ENCODE measurements around the gene ITGBL1. TPM values are rescaled to one million over a fixed set of nuclear protein-coding genes. Genes with fewer than 3 reads are reported as not detected.

ITGBL1 gene
- total RNA-seq, 2 experiments from 2014 or later, result not detected

DNA sequence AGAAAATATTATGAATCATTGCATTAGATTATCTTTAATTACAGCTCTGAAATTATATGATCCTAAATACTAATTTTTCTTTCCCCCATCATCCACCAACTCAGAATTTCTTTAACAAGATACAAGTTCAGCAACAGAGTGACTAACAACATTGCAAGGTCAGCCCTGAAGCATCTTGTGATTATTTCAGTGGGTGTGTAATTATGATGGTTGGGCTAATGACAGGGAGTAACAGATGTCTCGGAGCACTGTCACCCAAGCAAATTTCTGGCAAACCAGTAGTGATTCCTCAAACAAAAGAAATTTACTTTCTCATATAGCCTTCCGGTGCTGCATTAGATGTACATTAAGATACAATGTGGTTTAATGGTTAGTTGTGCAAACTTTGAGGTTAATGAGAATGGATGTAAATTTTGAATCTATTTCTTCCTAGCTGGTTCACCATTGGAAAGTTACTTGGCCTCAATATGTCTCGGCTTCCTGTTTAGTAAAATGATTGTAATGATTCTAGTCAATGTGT lies 238.9 kb downstream of the ITGBL1 start:
- H3K27ac Mint-ChIP-seq, result no peak overlapping the region
- no peak for ATAC-seq (ENCODE audit: poor library complexity)
- TF ChIP-seq, protein P1, sequence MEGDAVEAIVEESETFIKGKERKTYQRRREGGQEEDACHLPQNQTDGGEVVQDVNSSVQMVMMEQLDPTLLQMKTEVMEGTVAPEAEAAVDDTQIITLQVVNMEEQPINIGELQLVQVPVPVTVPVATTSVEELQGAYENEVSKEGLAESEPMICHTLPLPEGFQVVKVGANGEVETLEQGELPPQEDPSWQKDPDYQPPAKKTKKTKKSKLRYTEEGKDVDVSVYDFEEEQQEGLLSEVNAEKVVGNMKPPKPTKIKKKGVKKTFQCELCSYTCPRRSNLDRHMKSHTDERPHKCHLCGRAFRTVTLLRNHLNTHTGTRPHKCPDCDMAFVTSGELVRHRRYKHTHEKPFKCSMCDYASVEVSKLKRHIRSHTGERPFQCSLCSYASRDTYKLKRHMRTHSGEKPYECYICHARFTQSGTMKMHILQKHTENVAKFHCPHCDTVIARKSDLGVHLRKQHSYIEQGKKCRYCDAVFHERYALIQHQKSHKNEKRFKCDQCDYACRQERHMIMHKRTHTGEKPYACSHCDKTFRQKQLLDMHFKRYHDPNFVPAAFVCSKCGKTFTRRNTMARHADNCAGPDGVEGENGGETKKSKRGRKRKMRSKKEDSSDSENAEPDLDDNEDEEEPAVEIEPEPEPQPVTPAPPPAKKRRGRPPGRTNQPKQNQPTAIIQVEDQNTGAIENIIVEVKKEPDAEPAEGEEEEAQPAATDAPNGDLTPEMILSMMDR (IDR thresholded peaks at IDR 0.05), result no peak
- no peak overlapping the region for H3K4me3 Mint-ChIP-seq
- peaks cover 5% of the 10 kb centered on the region for H3K27me3 Mint-ChIP-seq
- H3K9me3 ChIP-seq (ENCODE audit: control insufficient read depth in 1 of 2, insufficient read depth in 1 of 2, low read length in 2 of 2), result no peaks in the 10 kb centered on the region
- DNase-seq, result no peak
- no peak overlapping the region for H3K4me3 ChIP-seq (ENCODE audit: low read length)
- POLR2A ChIA-PET, result no interaction called here
- H3K36me3 ChIP-seq (ENCODE audit: insufficient read depth, low read length), result no peaks in the 10 kb centered on the region
- H3K36me3 Mint-ChIP-seq (ENCODE audit: low read depth), result no peaks in the 10 kb centered on the region
- intact Hi-C loops (cut with DNase I, micrococcal nuclease), result no loop called here
- H3K27me3 ChIP-seq (ENCODE audit: control insufficient read depth in 1 of 2, insufficient read depth in 2 of 2, low read length in 2 of 2), result peaks cover 0 to 4% of the 10 kb centered on the region in 2 experiments
- no peaks in the 10 kb centered on the region for H3K9me3 Mint-ChIP-seq
- no peak overlapping the region for H3K27ac ChIP-seq (ENCODE audit: low read depth in 1 of 2, low read length in 2 of 2)
- CTCF ChIA-PET, result no interaction called here
- H3K4me1 ChIP-seq (ENCODE audit: insufficient read depth, low read length), result no peaks in the 10 kb centered on the region
- no peaks in the 10 kb centered on the region for H3K4me1 Mint-ChIP-seq (ENCODE audit: low read depth)

DNA sequence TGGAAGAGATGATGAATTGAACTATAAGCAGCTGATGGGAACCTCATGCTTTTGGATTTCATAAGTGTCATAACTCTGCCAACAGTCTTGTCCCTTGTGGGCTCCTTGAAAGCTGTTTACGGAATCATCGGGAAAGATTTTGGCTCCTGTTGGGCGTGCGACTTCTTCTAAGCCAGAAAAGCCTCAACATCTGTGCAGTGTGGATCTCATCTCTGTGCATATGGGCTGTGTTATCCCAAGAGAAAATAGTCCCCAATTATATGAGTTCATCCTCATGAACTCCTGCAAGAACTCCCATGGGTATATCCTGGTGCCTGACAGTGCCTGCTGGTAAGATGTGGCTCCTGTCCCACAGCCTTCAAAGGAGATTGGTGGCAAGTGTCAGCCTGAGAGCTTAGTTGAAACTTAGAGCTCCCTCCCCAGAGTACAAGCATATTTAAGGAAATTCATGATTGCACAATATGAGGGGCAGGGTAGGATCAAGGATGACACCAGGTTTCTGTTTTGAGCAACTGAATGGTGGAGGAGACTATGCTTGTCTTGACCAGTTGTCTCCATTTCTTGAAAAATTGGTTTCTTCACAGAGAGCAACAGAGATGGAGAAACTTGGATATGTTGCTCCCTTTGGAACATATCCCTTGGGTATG lies 243.5 kb downstream of the ITGBL1 start:
- no peak overlapping the region for H3K27ac ChIP-seq (ENCODE audit: low read depth in 1 of 2, low read length in 2 of 2)
- Mint-ChIP-seq H3K9me3 (no peaks in the 10 kb centered on the region), H3K27me3 (no peaks in the 10 kb centered on the region), H3K4me1 (ENCODE audit: low read depth) (no peaks in the 10 kb centered on the region), H3K36me3 (ENCODE audit: low read depth) (no peaks in the 10 kb centered on the region), H3K4me3 (no peak overlapping the region), H3K27ac (no peak overlapping the region)
- no peaks in the 10 kb centered on the region for H3K9me3 ChIP-seq (ENCODE audit: control insufficient read depth in 1 of 2, insufficient read depth in 1 of 2, low read length in 2 of 2)
- H3K4me1 ChIP-seq (ENCODE audit: insufficient read depth, low read length), result no peaks in the 10 kb centered on the region
- no peaks in the 10 kb centered on the region for H3K27me3 ChIP-seq (ENCODE audit: control insufficient read depth in 1 of 2, insufficient read depth in 2 of 2, low read length in 2 of 2)
- no peaks in the 10 kb centered on the region for H3K36me3 ChIP-seq (ENCODE audit: insufficient read depth, low read length)
- ChIA-PET POLR2A (no interaction called here), CTCF (no interaction called here)
- no peak for ATAC-seq (ENCODE audit: poor library complexity)
- TF ChIP-seq, protein P1 (IDR thresholded peaks at IDR 0.05), result no peak
- no peak for DNase-seq
- H3K4me3 ChIP-seq (ENCODE audit: low read length), result no peak overlapping the region
- intact Hi-C loops (cut with DNase I, micrococcal nuclease), result no loop called here

DNA sequence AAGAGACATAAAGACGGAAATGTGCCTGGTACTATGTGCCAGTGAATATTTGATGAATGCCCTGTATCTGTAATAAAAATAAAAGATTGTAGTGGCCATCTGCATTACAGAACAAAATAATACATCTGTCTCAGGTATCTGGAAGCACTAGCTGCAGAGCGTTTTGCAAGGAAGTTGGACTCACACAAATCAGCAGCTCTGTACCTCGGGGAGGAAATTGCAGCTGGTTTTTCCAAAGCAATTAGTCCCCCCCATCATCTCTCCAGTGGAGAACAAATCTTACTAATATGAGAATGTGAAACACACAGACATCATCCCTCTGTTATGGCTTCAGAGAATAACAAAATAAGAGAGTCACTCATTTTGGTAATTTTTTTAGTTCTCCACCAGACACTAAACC lies 245.3 kb downstream of the ITGBL1 start:
- no peaks in the 10 kb centered on the region for H3K9me3 Mint-ChIP-seq

More for the DNA sequence above, 245.3 kb downstream of the ITGBL1 start:
- Histone ChIP-seq H3K27me3 (ENCODE audit: control insufficient read depth in 1 of 2, insufficient read depth in 2 of 2, low read length in 2 of 2) (no peaks in the 10 kb centered on the region), H3K27ac (ENCODE audit: low read depth in 1 of 2, low read length in 2 of 2) (no peak overlapping the region), H3K4me3 (ENCODE audit: low read length) (no peak overlapping the region), H3K36me3 (ENCODE audit: insufficient read depth, low read length) (no peaks in the 10 kb centered on the region), H3K9me3 (ENCODE audit: control insufficient read depth in 1 of 2, insufficient read depth in 1 of 2, low read length in 2 of 2) (no peaks in the 10 kb centered on the region), H3K4me1 (ENCODE audit: insufficient read depth, low read length) (no peaks in the 10 kb centered on the region)
- Mint-ChIP-seq H3K4me3 (no peak overlapping the region), H3K36me3 (ENCODE audit: low read depth) (no peaks in the 10 kb centered on the region), H3K4me1 (ENCODE audit: low read depth) (no peaks in the 10 kb centered on the region), H3K27ac (no peak overlapping the region), H3K27me3 (peaks cover under 1% of the 10 kb centered on the region)
- TF ChIP-seq, protein P1 (IDR thresholded peaks at IDR 0.05), result no peak
- intact Hi-C loops (cut with DNase I, micrococcal nuclease), result no loop called here
- ATAC-seq (ENCODE audit: poor library complexity), result no peak
- ChIA-PET CTCF (no interaction called here), POLR2A (no interaction called here)
- no peak for DNase-seq
